ENCODE data around the gene PEX14. TPM values are rescaled to one million over a fixed set of nuclear protein-coding genes. Genes with fewer than 3 reads are reported as not detected.

Gene PEX14
- total RNA-seq, 1 donor from 2014 or later: 7.7 TPM

- peak; percentile 47 to 49 for DNase-seq (ENCODE audit: low read depth in 2 of 2)
Measured at GRCh38 chr1:10646347-10646861, 171.7 kb downstream of the PEX14 start.

- no peak for DNase-seq (ENCODE audit: low read depth in 2 of 2)
Measured at GRCh38 chr1:10647414-10648170, 172.8 kb downstream of the PEX14 start.

GRCh38 chr1:10648689-10649516, 174.2 kb downstream of the PEX14 start:
- no peak for DNase-seq (ENCODE audit: low read depth in 2 of 2)

GRCh38 chr1:10649517-10650201, 174.9 kb downstream of the PEX14 start:
- DNase-seq (ENCODE audit: low read depth in 2 of 2): no peak

- no peak for DNase-seq (ENCODE audit: low read depth in 2 of 2)
Measured at GRCh38 chr1:10650556-10651388, 176.0 kb downstream of the PEX14 start.

- peak; percentile 11 to 61 for DNase-seq (ENCODE audit: low read depth in 2 of 2)
Measured at GRCh38 chr1:10651389-10651766, 176.6 kb downstream of the PEX14 start.

GRCh38 chr1:10651793-10652192, 177.0 kb downstream of the PEX14 start:
- no peak for DNase-seq (ENCODE audit: low read depth in 2 of 2)

GRCh38 chr1:10652626-10653025, 177.9 kb downstream of the PEX14 start:
- DNase-seq (ENCODE audit: low read depth in 2 of 2): no peak

- no peak for DNase-seq (ENCODE audit: low read depth in 2 of 2)
Measured at GRCh38 chr1:10653370-10654125, 178.8 kb downstream of the PEX14 start.

- no peak for DNase-seq (ENCODE audit: low read depth in 2 of 2)
Measured at GRCh38 chr1:10655002-10655401, 180.3 kb downstream of the PEX14 start.

GRCh38 chr1:10656431-10656830, 181.7 kb downstream of the PEX14 start:
- no peak for DNase-seq (ENCODE audit: low read depth in 2 of 2)

GRCh38 chr1:10657088-10657847, 182.5 kb downstream of the PEX14 start:
- no peak for DNase-seq (ENCODE audit: low read depth in 2 of 2)

- no peak for DNase-seq (ENCODE audit: low read depth in 2 of 2)
Measured at GRCh38 chr1:10658396-10659066, 183.8 kb downstream of the PEX14 start.

GRCh38 chr1:10659218-10659617, 184.5 kb downstream of the PEX14 start:
- DNase-seq (ENCODE audit: low read depth in 2 of 2): no peak

- no peak for DNase-seq (ENCODE audit: low read depth in 2 of 2)
Measured at GRCh38 chr1:10659646-10660540, 185.1 kb downstream of the PEX14 start.

GRCh38 chr1:10661453-10661852, 186.7 kb downstream of the PEX14 start:
- no peak for DNase-seq (ENCODE audit: low read depth in 2 of 2)

- DNase-seq (ENCODE audit: low read depth in 2 of 2): no peak
Measured at GRCh38 chr1:10662090-10662688, 187.4 kb downstream of the PEX14 start.

Measured in lung microvascular endothelial cell (primary cell).